Middle frontal gyrus (tissue), 1 donor: ENCODE results near the gene CDC37.
A peak's percentile ranks its signal among the peaks of the same experiment; 100 is the strongest.
"Not testable (repeated sequence)": the region's sequence is repeated elsewhere in the genome, so short reads cannot be mapped to it uniquely, and the experiment has no call there.

ENCODE experiments used
- DNase-seq: peaks from one replicate; pipeline ENCODE4 v3.0.0-alpha.2; 2015; ENCODE audit warnings: low spot score; ENCODE audit errors: extremely low spot score

CDC37 gene

DNA sequence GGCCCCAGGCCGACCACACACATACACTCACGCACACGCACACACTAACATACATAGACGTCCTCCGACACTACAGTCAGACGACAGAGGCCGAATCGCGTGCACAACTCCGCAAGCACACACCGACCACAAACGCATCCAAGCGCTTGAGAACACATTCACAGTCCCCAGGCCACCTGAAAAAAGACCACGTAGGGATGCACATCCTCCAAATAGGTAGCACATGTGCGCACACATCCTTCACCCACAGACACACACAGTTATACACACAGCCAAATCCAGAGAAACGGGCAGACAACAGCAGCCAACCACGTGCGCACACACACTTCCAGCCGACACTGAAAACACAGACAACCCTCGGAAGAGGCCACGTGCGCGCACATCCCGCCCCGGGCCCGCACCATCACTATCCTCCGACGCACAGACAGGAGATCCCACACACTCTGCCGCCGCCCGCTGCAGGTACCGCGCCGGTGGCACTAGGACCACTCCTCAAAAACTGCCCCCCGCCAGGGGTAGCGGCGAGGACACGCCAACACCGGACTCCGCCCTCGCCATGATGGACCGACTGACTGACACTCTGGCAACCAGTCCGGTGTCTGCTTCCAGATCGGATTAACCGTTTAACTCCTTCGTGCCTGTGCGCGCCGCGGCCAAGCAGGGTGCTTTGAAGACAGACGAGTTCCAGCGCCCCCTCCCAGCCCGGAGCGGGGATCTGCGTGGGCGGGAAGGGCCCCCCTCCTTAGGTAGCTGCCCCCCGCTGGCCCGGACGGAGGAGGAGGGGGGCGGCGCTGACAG is 16.5 kb upstream of the CDC37 start:
- no peak for DNase-seq

DNA sequence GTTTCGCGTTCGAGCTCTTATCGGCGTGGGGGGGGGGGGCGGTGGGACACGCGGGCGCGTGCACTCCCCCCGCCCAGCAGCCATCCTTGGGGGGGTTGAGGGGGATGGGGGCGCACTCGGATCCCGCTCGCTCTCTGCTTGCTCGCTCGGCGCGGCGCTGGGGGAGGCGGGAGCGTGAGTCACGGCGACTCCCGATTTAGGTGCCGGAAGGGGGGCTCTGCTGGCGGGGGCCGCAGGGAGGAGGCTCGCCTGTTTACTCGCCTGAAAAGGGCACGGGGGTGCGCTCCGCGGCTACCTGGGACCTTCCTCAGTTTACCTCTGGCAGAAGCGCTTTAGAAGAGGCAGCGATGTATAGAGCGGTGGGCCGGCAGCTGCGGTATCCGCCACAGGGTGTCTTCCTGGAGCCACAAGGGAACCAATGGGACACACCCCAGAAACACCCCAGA is 15.9 kb upstream of the CDC37 start:
- no peak for DNase-seq

DNA sequence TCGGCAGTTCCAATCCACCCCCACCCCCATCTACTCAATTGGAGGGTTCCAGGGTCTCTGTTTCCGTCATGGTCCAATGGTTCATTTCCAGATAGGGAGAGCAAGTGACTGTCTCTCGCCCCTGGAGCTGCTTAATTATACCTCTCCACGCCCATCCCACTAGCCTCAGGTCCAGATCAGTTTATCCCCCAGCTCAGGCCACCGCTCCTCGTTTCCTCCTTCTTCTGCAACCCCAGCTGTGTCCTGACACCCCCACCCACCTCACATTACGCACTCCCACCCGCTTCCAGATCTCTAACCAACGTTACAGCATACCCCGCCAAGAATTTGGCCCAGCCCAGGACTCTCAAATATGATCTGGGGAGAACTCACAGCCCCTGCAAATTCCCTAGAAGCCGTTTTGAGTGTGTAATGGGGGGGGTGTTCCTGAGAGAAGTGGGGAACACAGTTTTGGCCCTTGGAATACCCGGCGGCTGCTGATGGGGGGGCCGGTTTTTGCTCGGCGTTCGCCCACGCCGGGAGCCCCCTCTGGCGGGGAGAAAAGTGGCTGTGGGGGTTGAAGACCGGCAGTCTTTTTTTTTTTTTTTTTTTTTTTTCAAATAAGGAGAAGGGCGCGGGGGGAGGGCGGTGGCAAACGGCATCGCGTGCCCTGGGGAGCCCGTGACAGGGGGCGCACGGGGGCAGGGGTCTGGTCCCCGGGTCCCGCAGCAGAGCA is 15.3 kb upstream of the CDC37 start:
- no peak for DNase-seq

DNA sequence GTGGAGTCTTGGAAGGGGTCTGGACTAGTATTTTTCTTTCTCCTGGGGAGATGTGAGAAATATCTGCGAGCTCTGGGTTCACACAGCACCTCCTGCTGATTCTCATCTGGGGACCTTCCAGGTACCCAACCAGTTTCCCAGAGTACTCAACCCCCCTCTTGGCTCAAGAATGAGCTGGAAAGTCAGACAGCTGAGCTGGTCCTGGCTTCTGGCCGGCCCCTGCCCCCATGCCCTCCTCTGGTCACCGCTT is 14.8 kb upstream of the CDC37 start:
- no peak for DNase-seq

DNA sequence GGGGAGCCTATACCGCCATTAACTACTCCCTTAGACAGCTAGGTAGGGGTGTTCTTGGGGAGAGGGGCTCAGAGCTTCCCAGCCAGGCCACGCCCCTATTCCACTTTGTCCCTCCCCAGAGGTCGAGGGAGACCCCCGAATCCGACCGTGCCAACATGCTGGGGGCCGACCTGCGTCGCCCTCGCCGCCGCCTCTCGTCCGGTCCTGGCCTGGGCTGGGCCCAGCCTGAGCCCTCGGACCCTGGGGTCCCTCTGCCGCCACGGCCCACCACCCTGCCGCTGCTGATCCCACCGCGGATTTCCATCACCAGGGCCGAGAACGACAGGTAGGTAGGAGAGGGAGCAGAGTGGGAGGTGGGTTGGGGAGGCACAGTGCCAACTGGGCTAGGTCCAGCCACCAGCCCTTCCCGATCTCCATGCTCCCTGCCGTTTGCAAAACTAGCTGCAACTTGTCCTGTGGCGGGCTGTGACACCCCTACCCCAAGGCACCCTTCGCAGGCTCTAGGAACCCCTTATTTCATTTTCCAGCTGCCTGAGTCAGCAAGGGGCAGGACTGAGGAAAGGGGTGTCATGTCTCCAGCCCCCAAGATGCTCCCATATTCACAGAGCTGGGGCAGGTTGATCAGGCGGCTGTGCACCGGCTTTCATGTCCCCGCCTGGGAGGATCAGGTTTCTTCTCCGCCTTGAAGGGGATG is 14.3 kb upstream of the CDC37 start:
- DNase-seq, result no peak

DNA sequence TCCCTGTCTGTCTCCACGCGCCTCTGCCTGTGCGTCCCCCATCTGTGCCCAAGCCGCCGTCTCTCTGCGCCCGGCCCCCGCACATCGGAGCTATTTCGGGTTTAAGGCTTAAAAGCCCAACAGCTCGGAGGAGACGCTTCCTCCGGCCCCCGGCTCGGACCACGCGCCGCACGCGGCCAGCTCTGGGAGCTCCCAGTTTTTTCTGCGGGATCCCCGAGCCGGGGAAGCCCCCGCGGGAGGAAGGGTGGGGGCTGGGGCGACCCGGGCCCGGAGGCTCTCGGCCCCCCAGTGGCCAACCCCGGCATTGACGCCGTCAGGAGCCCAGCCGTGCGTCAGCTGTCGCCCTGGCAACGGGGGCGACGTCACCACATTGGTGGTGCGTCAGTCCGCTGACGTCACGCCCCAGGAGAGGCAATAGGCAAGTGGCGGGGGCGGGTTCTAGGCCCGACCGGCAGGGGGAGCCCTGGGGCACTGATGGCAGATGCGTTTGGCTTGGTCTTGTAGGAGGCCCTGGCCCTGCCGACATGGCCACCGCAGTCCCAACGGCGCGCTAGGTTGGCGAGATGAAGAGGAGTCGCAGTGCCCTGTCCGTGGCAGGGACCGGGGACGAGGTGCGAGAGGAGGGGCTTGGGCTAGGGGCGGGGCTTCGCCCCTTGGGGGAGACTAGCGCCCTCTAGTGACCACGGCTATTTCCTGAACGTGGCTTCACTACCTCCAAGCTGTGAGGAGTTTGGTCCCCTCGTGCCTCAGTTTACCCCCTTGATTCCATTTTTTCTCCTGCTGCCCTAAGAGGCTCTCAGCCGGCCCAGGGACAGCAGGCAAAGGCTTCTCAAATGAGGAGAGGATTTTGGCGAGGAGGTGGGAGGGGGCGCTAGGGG is 13.3 kb upstream of the CDC37 start:
- peak; percentile 62 for DNase-seq

DNA sequence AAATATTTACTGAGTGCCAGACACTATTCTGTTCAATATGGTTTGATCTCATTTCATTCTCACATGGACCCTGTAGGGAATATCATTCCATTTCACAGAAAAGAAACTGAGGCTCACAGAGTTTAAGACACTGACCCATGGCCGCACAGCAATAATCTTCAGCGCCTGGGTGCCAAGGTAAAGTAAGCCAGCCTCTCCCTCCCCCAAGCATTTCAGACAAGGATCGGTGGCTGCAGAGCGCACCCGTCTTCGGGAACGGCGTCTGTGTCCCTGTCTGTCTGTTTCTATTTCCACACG is 12.7 kb upstream of the CDC37 start:
- DNase-seq, result no peak

DNA sequence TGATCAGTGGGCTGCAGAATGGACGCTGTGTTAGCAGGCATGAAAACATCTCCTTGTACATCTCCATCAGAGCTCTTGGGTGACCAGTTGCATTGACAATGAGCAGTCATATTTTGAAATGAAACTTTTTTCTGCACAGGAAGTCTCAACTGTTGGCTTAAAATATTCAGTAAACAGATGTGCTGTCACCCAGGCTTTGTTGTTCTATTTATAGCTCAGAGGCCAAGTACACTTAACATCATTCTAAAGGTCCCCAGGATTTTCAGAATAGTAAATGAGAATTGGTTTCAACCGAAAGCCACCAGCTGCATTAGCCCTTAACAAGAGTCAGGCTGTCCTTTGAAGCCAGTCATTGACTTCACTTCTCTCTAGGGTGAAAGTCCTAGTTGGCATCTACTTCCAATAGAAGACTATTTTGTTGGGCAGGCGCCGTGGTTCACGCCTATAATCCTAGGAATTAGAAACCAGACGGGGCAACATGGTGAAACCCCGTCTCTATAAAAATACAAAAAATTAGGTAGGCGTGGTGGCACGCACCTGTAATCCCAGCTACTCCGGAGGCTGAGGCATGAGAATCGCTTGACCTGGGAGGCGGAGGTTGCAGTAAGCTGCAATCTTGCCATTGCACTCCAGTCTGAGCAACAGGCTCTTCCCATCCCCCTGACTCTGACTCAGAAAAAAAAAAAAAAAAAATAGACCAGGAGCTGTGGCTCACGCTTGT is 9.1 kb upstream of the CDC37 start:
- DNase-seq, result no peak

DNA sequence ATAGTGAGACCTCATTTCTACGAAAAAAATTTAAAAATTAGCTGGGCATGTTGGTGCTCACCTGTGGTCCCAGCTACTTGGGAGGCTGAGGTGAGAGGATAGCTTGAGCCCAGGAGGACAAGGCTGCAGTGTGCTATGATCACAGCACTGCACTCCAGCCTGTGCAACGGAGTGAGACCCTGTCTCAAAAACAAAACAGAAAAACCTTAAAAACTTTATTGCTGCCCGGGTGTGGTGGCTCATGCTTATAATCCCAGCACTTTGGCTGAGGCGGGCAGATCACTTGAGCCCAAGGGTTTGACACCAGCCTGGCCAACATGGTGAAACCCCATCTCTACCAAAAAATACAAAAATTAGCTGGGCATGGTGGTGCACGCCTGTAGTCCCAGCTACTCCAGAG is 7.9 kb upstream of the CDC37 start:
- not testable (repeated sequence) for DNase-seq

DNA sequence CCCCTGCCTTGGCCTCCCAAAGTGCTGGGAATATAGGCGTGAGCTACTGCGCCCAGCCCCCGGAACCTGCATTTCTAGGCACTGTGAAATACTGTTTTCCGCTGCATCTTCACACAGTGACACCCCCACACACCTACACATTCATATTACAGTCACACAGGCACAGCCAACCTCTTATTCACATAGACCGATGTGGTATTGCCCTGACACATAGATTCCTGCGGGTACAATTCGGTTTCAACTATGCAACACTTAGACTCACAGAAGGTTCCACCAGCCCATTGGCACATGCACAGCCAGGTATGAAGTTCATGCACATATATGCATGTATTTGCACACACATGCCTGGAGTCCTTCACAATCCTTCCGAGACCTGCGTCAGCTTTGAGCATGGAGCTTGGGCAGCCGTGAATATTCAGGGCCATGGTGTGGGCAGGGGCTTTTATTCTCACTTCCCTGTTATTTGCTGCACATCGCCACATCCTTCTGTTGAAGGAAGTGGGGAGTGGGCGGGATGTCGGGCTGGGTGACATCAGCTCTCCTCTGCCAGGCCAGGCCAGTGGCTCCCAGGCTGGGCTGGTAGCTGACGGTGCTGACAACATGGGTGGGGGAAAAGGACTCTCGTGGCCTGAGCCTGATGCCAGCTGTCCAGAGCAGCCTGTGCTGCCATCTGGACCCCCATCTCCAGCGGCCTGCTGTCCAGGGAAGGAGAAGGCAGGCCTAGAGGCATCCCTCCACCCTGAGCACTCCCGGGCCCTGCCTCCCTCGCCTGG is 5.4 kb upstream of the CDC37 start:
- DNase-seq, result no peak

DNA sequence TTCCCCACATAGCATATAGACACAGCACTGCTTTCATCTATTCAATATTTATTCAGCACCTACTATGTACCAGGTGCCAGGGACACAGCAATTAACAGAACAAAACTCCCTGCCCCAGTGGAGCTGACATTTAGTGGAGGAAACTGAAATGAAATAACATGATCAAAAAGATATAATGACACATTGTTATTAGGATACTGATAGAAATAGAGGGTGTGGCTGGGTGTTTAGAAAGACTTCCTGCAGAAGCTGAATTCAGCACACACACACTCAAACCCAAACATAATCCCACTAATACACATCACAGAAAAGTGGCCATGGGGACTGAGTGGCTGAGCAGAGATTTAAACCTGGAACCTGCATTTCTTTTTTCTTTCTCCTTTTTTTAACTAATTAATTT is 3.8 kb upstream of the CDC37 start:
- DNase-seq, result no peak

DNA sequence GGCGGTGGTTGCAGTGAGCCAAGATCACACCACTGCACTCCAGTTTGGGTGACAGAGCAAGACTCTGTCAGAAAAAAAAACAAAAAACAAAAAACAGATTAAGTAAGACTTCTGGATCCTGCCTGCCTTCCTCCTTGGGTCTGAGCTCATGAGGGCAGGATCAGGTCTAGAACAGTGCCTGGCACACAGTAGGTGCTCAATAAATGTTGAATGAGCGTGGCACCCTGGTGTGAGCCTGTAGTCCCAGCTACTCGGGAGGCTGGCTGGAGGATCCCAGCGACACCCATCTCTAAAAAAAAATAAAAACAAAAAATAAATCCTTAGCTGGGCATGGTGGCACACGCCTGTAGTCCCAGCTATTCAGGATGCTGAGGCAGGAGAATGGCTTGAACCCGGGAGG is 2.8 kb upstream of the CDC37 start:
- DNase-seq, result no peak

DNA sequence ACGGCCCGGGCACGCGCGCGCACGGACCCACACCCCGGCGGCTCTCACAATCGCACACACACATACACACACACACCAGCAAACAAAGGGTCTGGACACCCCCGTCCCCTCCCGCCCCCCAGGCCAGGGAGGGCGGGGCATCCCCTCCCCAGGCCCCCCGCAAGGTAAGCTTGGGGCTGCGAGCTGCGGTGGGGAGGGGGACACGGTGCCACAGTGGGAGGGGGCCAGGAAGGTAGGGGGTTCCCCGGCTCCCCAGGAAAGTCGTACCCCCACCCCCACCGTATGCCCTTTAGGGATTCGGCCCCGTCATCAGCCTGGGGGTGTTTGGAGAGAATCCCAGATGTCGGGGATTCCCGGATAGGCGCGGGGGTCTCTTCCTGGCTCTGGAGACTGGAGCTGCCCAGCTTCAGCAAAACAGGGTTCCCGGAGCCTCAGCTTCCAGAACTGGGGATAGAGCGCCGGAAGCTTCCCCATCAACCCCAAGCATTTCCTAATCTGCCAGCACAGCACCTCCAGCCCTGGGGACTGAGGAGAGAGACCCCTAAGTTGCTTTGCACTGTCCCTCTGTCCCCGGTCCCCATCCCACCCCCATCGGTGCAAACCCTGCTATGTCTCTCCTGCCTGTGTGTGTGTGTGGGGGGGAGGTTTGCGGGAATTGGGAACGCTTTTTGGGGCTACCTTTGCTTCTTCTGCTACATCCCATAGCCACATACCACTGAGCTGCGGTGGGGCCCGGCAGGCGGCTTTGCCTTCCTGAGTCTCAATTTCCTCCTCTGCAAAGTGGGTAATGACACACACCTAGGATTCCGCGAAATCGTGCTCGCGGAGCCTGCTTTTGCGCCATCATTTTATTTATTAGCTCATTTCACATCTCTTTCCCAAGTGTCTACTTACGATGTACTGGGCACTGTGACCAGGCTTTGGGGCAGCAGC is 1.8 kb upstream of the CDC37 start:
- no peak for DNase-seq

DNA sequence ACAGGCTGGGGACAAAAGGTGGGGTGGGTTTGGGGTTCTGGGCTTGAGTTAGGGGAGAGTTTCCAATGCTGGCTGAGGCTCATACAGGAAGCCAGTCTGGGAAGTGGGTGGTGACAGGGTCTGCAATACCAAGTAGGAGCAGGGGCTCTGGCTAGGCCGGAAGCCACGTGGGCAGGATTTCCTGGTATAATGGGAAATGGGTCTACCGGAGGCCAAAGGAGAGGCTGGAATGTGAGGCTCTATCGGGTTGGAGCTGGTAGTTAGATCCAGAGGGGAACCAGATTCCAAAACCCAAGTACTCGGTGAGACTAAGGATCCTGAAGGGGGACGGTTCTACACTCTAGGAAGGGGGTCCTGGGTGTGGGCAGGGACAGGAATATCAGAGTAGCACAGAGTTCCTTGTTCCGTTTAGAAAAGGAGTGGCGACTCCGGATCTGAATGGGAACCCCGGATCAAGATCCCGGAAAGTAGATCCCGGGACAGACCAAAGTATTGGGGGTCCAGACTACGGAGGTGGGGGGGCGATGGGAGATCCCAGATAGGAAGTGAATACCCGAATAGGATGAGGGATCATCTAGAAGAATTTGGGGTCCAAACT is 802 bp downstream of the CDC37 start:
- no peak for DNase-seq

DNA sequence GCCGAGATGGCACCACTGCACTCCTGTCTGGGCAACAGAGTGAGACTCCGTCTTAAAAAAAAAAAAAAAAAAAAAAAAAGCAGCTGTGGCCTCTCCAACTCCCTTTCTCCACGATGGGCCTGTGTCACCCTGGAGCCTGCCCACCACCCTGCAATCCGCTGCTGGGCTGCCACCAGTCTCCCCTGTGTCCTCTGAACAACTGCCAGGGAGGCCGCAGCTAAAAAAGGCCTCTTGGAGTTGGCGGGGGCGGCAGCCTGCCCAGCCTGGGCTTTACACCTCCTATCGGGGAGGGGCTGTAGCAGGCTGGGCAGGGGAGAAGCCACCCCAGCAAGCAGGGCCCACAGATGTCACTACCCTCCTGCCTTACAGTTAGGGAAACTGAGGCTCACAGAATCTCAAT is 3.5 kb downstream of the CDC37 start:
- no peak for DNase-seq

DNA sequence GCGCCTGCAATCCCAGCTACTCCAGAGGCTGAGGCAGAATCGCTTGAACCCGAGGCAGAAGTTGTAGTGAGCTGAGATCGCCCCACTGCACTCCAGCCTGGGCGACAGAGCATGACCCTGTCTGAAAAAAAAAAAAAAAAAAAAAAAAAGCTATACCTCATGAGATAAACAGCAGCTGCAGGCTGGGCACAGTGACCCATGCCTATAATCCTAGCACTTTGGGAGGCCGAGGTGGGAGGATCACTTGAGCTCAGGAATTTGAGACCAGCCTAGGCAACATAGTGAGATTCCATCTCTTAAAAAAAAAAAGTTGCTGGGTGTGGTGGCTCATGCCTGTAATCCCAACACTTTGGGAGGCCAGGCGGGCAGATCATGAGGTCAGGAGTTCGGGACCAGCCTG is 4.0 kb downstream of the CDC37 start:
- not testable (repeated sequence) for DNase-seq

DNA sequence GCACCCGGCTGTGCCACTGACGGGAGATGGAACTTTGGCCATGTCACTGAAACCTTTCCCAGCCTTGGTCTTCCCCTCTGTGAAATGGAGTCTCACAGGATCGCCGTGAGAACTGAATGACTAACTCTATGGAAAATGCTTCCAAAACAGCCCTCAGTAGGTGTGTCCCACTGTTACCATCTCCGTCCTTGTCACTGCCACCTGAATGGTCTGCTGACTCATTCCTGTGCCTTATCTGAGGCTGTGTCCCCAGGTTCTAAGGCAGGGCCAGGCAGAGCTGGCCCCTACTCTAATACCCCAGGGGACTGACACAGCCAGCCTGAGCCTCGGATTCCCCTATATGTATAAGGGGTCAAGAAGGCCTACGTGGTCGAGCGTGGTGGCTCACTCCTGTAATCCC is 4.5 kb downstream of the CDC37 start:
- DNase-seq, result no peak

DNA sequence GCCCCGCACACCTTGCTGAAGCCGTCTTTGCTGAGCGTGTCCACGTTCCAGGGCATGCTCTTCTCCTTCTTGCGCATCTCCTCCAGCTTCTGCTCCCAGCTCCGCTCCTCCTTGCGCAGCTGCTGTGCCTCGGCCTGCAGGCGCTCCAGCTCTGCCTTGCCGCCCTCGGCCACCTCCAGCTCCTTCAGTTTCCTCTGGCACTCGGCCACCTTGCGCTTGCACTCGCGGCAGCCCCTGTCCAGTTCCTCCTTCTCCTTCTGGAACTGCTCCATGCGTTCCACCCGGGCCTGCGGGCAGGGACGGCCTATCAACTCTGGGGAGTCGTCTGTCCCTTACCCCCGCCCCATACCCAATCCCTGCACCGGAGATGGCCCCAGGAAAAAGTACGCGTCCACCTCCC is 7.4 kb downstream of the CDC37 start:
- no peak for DNase-seq

DNA sequence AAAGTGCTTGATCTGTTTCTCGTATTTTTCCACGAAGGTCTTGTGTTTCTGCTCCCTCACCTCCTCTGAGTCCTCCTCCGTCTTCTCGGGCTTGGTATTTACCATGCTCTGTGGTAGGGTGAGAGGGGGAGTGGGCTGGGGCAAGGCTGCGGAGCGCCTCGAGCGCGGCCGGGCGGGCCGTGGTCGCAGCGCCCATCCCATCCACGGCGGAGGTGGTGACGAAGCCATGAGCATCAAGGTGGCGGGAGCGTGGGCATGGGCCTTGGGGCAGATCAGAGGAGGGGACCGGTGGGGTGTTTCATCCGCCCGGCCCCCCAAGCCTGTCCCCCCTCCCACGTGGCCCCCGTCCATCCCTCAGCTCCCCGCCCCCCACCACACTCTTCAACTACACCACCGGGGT is 7.9 kb downstream of the CDC37 start:
- no peak for DNase-seq
